Vagina (tissue), 2 donors: ENCODE results near the gene TBX15.

Source experiments
- CTCF ChIP-seq, 3 experiments: fragments of 450-650 bp in 2 of 3; fragments of 200-600 bp in 1 of 3; sonication (generic) in 1 of 3; IDR thresholded peaks; one replicate each; pipeline ENCODE4 v1.5.1; 2017 to 2019; ENCODE audit warnings: antibody characterized with exemption in 3 of 3, mild to moderate bottlenecking in 2 of 3, moderate library complexity in 2 of 3
- POLR2A ChIP-seq, 2 donors: fragments of 450-650 bp; IDR thresholded peaks; one replicate each; pipeline ENCODE4 v1.6.1; 2017; ENCODE audit warnings: antibody characterized with exemption in 2 of 2, mild to moderate bottlenecking in 2 of 2, moderate library complexity in 2 of 2

GRCh38 chr1:118993700-118994026 lies 5.5 kb upstream of the TBX15 start:
- TF ChIP-seq CTCF (IDR thresholded peaks at IDR 0.05) (no peak), POLR2A (IDR thresholded peaks at IDR 0.05) (no peak)
